Measurements from ENCODE around the gene MYL6B.

GRCh38 chr12:56189918-56190694, 37.7 kb downstream of the MYL6B start:
- TF ChIP-seq CTCF (IDR thresholded peaks at IDR 0.05) (no peak), POLR2AphosphoS5 (IDR thresholded peaks at IDR 0.05; ENCODE audit: low read depth, low read length) (no peak)

Measured in Panc1 (cell line).